ENCODE measurements around the gene CPEB1. TPM values are rescaled to one million over a fixed set of nuclear protein-coding genes. Genes with fewer than 3 reads are reported as not detected.

CPEB1 gene
- total and polyA plus RNA-seq, 5 donors, result 1.6 to 7.8 (median 4.8) TPM

- 82% methylated on average over 4 of the region's 4 CpGs for WGBS
- Histone ChIP-seq H3K4me1 (ENCODE audit: control insufficient read depth, insufficient read depth, low read length) (no peaks in the 10 kb centered on the region), H3K27ac (ENCODE audit: low read length) (no peak overlapping the region), H3K9me3 (ENCODE audit: control insufficient read depth, low read length) (no peaks in the 10 kb centered on the region), H3K4me3 (ENCODE audit: low read length) (no peak overlapping the region), H3K27me3 (ENCODE audit: control insufficient read depth, insufficient read depth) (no peaks in the 10 kb centered on the region)
- intact Hi-C loops (cut with DNase I), result no loop called here
- no peak for DNase-seq
- ATAC-seq, result no peak
Observed at GRCh38 chr15:82625136-82625535, 22.0 kb downstream of the CPEB1 start.

GRCh38 chr15:82624438-82624837 lies 22.7 kb downstream of the CPEB1 start:
- no peaks in the 10 kb centered on the region for H3K9me3 ChIP-seq (ENCODE audit: control insufficient read depth, low read length)
- H3K27me3 ChIP-seq (ENCODE audit: control insufficient read depth, insufficient read depth), result no peaks in the 10 kb centered on the region
- WGBS, result 89% methylated on average over 3 of the region's 3 CpGs
- H3K27ac ChIP-seq (ENCODE audit: low read length), result no peak overlapping the region
- H3K4me1 ChIP-seq (ENCODE audit: control insufficient read depth, insufficient read depth, low read length), result no peaks in the 10 kb centered on the region
- intact Hi-C loops (cut with DNase I), result no loop called here
- DNase-seq, result no peak
- no peak overlapping the region for H3K4me3 ChIP-seq (ENCODE audit: low read length)
- ATAC-seq, result no peak

GRCh38 chr15:82624008-82624407 lies 23.2 kb downstream of the CPEB1 start:
- no peak for ATAC-seq
- 61% methylated on average over 2 of the region's 2 CpGs for WGBS
- intact Hi-C loops (cut with DNase I), result no loop called here

GRCh38 chr15:82621970-82622369 lies 25.2 kb downstream of the CPEB1 start:
- intact Hi-C loops (cut with DNase I), result no loop called here
- ATAC-seq (no peak), DNase-seq (no peak)
- Histone ChIP-seq H3K27me3 (ENCODE audit: control insufficient read depth, insufficient read depth) (no peaks in the 10 kb centered on the region), H3K4me3 (ENCODE audit: low read length) (no peak overlapping the region), H3K27ac (ENCODE audit: low read length) (no peak overlapping the region), H3K9me3 (ENCODE audit: control insufficient read depth, low read length) (no peaks in the 10 kb centered on the region), H3K4me1 (ENCODE audit: control insufficient read depth, insufficient read depth, low read length) (no peaks in the 10 kb centered on the region)
- WGBS, result 29% methylated on average over 1 of the region's 1 CpG

More at GRCh38 chr15:82624008-82624407, 23.2 kb downstream of the CPEB1 start:
- no peak overlapping the region for H3K27ac ChIP-seq (ENCODE audit: low read length)
- no peak overlapping the region for H3K4me3 ChIP-seq (ENCODE audit: low read length)
- no peak for DNase-seq
- H3K9me3 ChIP-seq (ENCODE audit: control insufficient read depth, low read length), result no peaks in the 10 kb centered on the region
- no peaks in the 10 kb centered on the region for H3K27me3 ChIP-seq (ENCODE audit: control insufficient read depth, insufficient read depth)
- no peaks in the 10 kb centered on the region for H3K4me1 ChIP-seq (ENCODE audit: control insufficient read depth, insufficient read depth, low read length)

DNA sequence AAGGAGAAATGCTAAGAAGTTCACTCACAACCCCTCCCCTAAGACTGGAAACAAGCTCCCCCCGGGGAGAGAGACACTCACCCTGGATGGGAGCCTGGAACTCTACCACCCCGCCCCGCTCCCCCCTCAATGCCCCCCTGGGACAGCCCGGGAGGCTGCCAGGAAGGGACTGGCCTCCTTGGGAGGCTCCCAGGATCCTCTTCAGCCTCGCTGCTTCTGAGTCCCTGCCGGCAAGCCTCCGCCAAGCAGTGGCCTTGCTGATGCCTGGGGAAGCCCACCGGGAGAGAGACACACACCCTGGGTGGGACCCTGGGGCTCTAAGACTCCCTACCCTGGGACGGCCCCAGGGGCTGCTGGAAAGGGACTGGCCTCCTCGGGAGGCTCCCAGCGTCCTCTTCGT lies 33.4 kb downstream of the CPEB1 start:
- DNase-seq (peak; percentile 25 to 63 (median 58)), ATAC-seq (peak; percentile 31 to 43)
- Histone ChIP-seq H3K9me3 (ENCODE audit: control insufficient read depth, low read length) (no peaks in the 10 kb centered on the region), H3K27me3 (ENCODE audit: control insufficient read depth, insufficient read depth) (no peaks in the 10 kb centered on the region), H3K4me1 (ENCODE audit: control insufficient read depth, insufficient read depth, low read length) (no peaks in the 10 kb centered on the region), H3K4me3 (ENCODE audit: low read length) (no peak overlapping the region), H3K27ac (ENCODE audit: low read length) (no peak overlapping the region)
- 56% methylated on average over 12 of the region's 12 CpGs for WGBS
- intact Hi-C loops (cut with DNase I), result no loop called here

DNA sequence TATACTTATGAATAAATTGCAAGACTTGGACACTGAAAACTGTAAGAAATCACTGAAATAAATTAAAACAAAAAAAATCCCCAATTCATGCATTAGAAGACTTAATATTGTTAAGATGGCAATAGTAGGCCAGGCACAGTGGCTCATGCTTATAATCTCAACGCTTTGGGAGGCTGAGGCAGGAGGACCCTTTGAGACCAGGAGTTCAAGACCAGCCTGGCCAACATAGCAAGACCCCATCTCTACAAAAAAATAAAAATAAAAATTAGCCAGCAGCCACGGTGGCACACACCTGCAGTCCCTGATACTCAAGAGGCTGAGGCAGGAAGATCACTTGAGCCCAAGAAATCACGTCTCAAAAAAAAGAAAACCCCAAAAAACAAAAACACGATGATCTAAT lies 35.8 kb downstream of the CPEB1 start:
- no peak for DNase-seq
- 81% methylated on average over 4 of the region's 4 CpGs for WGBS
- intact Hi-C loops (cut with DNase I), result no loop called here
- H3K27ac ChIP-seq (ENCODE audit: low read length), result no peak overlapping the region
- ATAC-seq, result no peak
- no peak overlapping the region for H3K4me3 ChIP-seq (ENCODE audit: low read length)
- no peaks in the 10 kb centered on the region for H3K27me3 ChIP-seq (ENCODE audit: control insufficient read depth, insufficient read depth)
- no peaks in the 10 kb centered on the region for H3K4me1 ChIP-seq (ENCODE audit: control insufficient read depth, insufficient read depth, low read length)
- no peaks in the 10 kb centered on the region for H3K9me3 ChIP-seq (ENCODE audit: control insufficient read depth, low read length)

DNA sequence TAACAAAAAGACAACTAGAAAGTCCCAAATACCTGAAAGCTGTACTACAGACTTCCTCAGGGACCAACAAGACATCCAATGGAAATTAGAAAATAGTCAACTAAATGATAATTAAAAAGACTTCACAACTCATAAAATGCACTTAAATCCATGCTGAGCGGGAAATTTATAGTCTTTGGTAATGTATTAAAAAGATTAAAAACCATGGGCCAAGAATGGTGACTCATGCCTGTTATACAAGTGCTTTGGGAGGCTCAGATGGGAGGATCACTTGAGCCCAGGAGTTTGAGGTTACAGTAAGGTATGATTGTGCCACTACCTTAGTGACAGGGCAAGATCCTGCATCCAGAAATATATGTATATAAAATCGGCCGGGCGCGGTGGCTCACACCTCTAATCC lies 45.0 kb downstream of the CPEB1 start:
- WGBS, result 82% methylated on average over 5 of the region's 5 CpGs
- Histone ChIP-seq H3K9me3 (ENCODE audit: control insufficient read depth, low read length) (no peaks in the 10 kb centered on the region), H3K4me3 (ENCODE audit: low read length) (no peak overlapping the region), H3K27me3 (ENCODE audit: control insufficient read depth, insufficient read depth) (peaks cover 2% of the 10 kb centered on the region), H3K27ac (ENCODE audit: low read length) (no peak overlapping the region), H3K4me1 (ENCODE audit: control insufficient read depth, insufficient read depth, low read length) (no peaks in the 10 kb centered on the region)
- ATAC-seq (no peak), DNase-seq (no peak)
- intact Hi-C loops (cut with DNase I), result no loop called here

DNA sequence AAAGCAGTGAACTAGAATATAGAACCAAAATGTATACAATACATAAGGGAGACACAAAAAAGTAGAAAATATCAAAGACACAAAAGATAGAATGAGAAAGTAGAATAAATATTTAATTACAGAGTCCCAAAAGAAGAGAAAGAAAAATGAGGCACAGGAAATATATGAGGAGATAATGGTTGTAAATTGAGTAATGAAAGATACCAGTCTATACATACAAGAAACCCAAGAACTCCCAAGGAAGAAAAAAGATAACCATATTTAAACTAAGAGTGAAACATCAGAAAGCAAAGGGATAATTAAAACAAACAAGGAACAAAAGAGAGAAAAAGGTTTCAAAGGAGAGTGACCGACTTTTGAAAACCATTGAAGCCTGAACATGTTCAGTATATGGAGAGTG lies 47.3 kb downstream of the CPEB1 start:
- H3K4me3 ChIP-seq (ENCODE audit: low read length), result no peak overlapping the region
- 88% methylated on average over 1 of the region's 1 CpG for WGBS
- H3K27me3 ChIP-seq (ENCODE audit: control insufficient read depth, insufficient read depth), result peaks cover 2% of the 10 kb centered on the region
- H3K27ac ChIP-seq (ENCODE audit: low read length), result no peak overlapping the region
- no peak for ATAC-seq
- H3K4me1 ChIP-seq (ENCODE audit: control insufficient read depth, insufficient read depth, low read length), result no peaks in the 10 kb centered on the region
- H3K9me3 ChIP-seq (ENCODE audit: control insufficient read depth, low read length), result no peaks in the 10 kb centered on the region
- intact Hi-C loops (cut with DNase I), result no loop called here
- DNase-seq, result no peak

DNA sequence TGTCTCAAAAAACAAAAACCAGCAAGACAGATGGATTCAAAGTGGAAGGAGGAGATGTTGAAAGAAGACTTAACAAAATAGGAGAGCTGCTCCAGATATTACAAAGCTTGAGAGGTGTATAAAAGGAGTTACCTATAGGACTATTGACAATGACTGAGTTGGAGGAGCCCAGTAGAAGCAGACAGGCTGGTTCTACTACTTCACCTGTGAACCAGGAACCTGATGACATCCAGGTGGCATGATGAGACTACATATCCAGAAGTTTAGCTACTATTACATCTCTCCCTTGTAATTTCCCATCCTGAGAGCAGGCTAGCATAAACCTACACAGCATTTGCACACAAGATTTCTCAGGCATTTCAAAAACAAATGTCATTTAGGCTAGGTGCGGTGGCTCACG lies 49.3 kb downstream of the CPEB1 start:
- intact Hi-C loops (cut with DNase I), result no loop called here

DNA sequence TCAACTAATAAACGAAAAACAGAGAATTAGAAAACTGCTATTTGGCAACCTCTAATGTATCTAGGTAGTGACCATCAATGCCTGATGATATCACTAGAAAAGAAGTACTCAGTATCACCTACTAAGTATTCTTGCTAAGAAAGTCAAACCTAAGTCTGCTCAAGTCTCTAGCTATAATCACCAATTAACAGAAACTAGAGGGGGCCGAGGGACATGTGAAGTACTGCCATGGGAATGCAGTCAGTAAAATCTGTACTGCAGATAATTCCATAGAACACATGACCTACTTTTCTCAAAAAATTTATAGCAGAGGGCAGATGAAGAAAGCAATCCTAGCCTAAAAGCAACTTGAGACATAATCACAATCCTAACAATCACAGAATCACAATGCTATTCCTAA lies 51.4 kb downstream of the CPEB1 start:
- DNase-seq (no peak), ATAC-seq (no peak)
- no peak overlapping the region for H3K4me3 ChIP-seq (ENCODE audit: low read length)
- no peaks in the 10 kb centered on the region for H3K4me1 ChIP-seq (ENCODE audit: control insufficient read depth, insufficient read depth, low read length)
- H3K27ac ChIP-seq (ENCODE audit: low read length), result no peak overlapping the region
- intact Hi-C loops (cut with DNase I), result no loop called here
- 50% methylated on average over 2 of the region's 2 CpGs for WGBS
- H3K9me3 ChIP-seq (ENCODE audit: control insufficient read depth, low read length), result no peaks in the 10 kb centered on the region
- peaks cover 2% of the 10 kb centered on the region for H3K27me3 ChIP-seq (ENCODE audit: control insufficient read depth, insufficient read depth)

More for the DNA sequence above, 49.3 kb downstream of the CPEB1 start:
- Histone ChIP-seq H3K4me1 (ENCODE audit: control insufficient read depth, insufficient read depth, low read length) (no peaks in the 10 kb centered on the region), H3K27me3 (ENCODE audit: control insufficient read depth, insufficient read depth) (peaks cover 2% of the 10 kb centered on the region), H3K27ac (ENCODE audit: low read length) (no peak overlapping the region), H3K9me3 (ENCODE audit: control insufficient read depth, low read length) (no peaks in the 10 kb centered on the region), H3K4me3 (ENCODE audit: low read length) (no peak overlapping the region)
- ATAC-seq (no peak), DNase-seq (no peak)
- WGBS, result 94% methylated on average over 2 of the region's 2 CpGs

- ATAC-seq (no peak), DNase-seq (no peak)
- H3K9me3 ChIP-seq (ENCODE audit: control insufficient read depth, low read length), result no peaks in the 10 kb centered on the region
- no peaks in the 10 kb centered on the region for H3K27me3 ChIP-seq (ENCODE audit: control insufficient read depth, insufficient read depth)
- WGBS, result 66% methylated on average over 3 of the region's 3 CpGs
- no peak overlapping the region for H3K4me3 ChIP-seq (ENCODE audit: low read length)
- no peaks in the 10 kb centered on the region for H3K4me1 ChIP-seq (ENCODE audit: control insufficient read depth, insufficient read depth, low read length)
- no peak overlapping the region for H3K27ac ChIP-seq (ENCODE audit: low read length)
- intact Hi-C loops (cut with DNase I), result no loop called here
Observed at GRCh38 chr15:82595203-82595602, 52.0 kb downstream of the CPEB1 start.

GRCh38 chr15:82587805-82588204 lies 59.4 kb downstream of the CPEB1 start:
- WGBS, result 76% methylated on average over 4 of the region's 4 CpGs
- Histone ChIP-seq H3K4me3 (ENCODE audit: low read length) (no peak overlapping the region), H3K27ac (ENCODE audit: low read length) (no peak overlapping the region), H3K9me3 (ENCODE audit: control insufficient read depth, low read length) (no peaks in the 10 kb centered on the region), H3K27me3 (ENCODE audit: control insufficient read depth, insufficient read depth) (no peaks in the 10 kb centered on the region), H3K4me1 (ENCODE audit: control insufficient read depth, insufficient read depth, low read length) (no peaks in the 10 kb centered on the region)
- DNase-seq (no peak), ATAC-seq (no peak)
- intact Hi-C loops (cut with DNase I), result no loop called here
